ENCODE measurements around the gene CADM2.

DNA sequence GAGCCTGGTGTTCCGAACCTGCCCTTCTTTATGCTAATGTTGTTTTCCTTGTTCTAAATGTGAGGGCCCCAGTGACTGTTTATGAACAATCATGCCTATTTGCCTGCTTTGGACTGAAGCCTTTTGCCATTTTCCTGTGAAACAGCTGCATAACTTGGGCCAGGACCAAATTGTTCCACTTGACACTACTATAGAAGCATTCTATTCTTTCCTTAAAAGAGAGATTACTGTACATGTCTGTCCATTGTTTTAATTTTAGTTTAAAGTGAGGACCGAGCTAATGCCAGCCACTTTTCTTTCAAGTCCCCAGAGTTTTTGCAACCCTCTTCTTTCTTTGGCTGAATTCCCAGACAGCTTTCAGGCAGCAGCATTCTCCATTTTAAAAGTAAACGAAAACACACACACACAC, 980.3 kb downstream of the CADM2 start:
- TF ChIP-seq CTCF (IDR thresholded peaks at IDR 0.05) (no peak), POLR2A (IDR thresholded peaks at IDR 0.05) (no peak)
